ENCODE measurements around the gene AK8. TPM values are rescaled to one million over a fixed set of nuclear protein-coding genes. Genes with fewer than 3 reads are reported as not detected.

Gene AK8
- total and polyA plus RNA-seq, 9 of the 15 experiments (the other 6 are each of a cell fraction or from before 2014, with no cell fraction given) = 0.06 to 0.37 TPM; not detected in 7

DNA sequence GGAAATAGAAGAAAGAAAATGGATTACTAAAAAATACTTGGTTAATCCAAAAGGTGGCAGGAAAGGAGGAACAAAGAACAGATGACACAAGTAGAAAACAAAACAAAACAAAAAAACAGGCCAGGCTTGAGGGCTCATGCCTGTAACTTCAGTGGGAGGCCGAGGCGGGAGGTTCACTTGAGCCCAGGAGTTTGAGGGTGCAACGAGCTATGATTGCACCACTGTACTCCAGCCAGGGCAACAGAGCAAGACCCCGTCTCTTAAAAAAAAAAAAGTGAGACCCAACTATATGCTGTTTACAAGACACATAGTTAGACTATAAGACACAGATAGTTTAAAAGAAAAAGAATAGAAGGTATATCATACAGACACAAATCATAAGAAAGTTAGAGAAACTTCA, 59.5 kb downstream of the AK8 start:
- Histone ChIP-seq H3K9me1 (ENCODE audit: control insufficient read depth, insufficient read depth, low read length) (no peaks in the 10 kb centered on the region), H4K20me1 (replicated peaks; ENCODE audit: control insufficient read depth, insufficient read depth, low read length) (no peaks in the 10 kb centered on the region), H3K27ac (ENCODE audit: extremely low read depth, low read depth, low read length) (no peak overlapping the region), H3K9ac (ENCODE audit: insufficient read depth in 1 of 2, low read depth in 2 of 2, low read length in 2 of 2) (no peak overlapping the region), H3K9me3 (replicated peaks; ENCODE audit: control insufficient read depth, insufficient read depth, low read depth, low read length) (no peaks in the 10 kb centered on the region), H3K27me3 (ENCODE audit: control insufficient read depth in 2 of 2, insufficient read depth in 2 of 2, low read length in 2 of 2) (peaks cover 25 to 58% of the 10 kb centered on the region in 2 experiments), H3K4me1 (replicated peaks in 1 of 2; ENCODE audit: control insufficient read depth in 2 of 2, insufficient read depth in 2 of 2, low read length in 2 of 2) (no peaks in the 10 kb centered on the region; a peak in 1 of 5 replicates), H3K36me3 (ENCODE audit: control insufficient read depth, insufficient read depth, low read length) (no peaks in the 10 kb centered on the region), H3K4me3 (no peak overlapping the region), H2AFZ (ENCODE audit: low read depth, low read length) (no peak overlapping the region), H3K79me2 (ENCODE audit: control insufficient read depth, insufficient read depth, low read length) (no peaks in the 10 kb centered on the region), H3K4me2 (ENCODE audit: insufficient read depth, low read length) (no peak overlapping the region)
- intact Hi-C loops (cut with micrococcal nuclease) = loop anchor here (5.0 kb wide), 1 partner anchor 159 kb away; the partner anchor contains the start of gene GFI1B
- ChIA-PET CTCF (ENCODE audit: low intra/inter-chr PET ratio) (no interaction called here), POLR2A (no interaction called here)
- peak; percentile 67; the same call in 1 of the 2 replicates for TF ChIP-seq ZNF121 (CRISPR knock-in tag; conservative IDR thresholded peaks at IDR 0.05)
- no peak for TF ChIP-seq TEAD4 (IDR thresholded peaks at IDR 0.05; ENCODE audit: low read length)
- TF ChIP-seq TEAD4 (CRISPR knock-in tag; IDR thresholded peaks at IDR 0.05; ENCODE audit: borderline replicate concordance) = no peak
- FAIRE-seq (no peak), DNase-seq (ENCODE audit: extremely low read depth in 1 of 4, low spot score in 3 of 4) (no peak), ATAC-seq (no peak)
- in situ Hi-C loops (cut with MboI) = no loop called here
- BruUV-seq (replicated peaks) = no TSS peak
- WGBS (ENCODE audit: insufficient coverage, low coverage, missing lambda C conversion rate) = 1% methylated on average over 4 of the region's 4 CpGs

GRCh38 chr9:132814937-132815336, 63.1 kb downstream of the AK8 start:
- Histone ChIP-seq H4K20me1 (replicated peaks; ENCODE audit: control insufficient read depth, insufficient read depth, low read length) (no peaks in the 10 kb centered on the region), H3K4me3 (no peak overlapping the region), H3K36me3 (ENCODE audit: control insufficient read depth, insufficient read depth, low read length) (no peaks in the 10 kb centered on the region), H3K27ac (ENCODE audit: extremely low read depth, low read depth, low read length) (no peak overlapping the region), H3K9me1 (ENCODE audit: control insufficient read depth, insufficient read depth, low read length) (no peaks in the 10 kb centered on the region), H3K9ac (ENCODE audit: insufficient read depth in 1 of 2, low read depth in 2 of 2, low read length in 2 of 2) (no peak overlapping the region), H3K79me2 (ENCODE audit: control insufficient read depth, insufficient read depth, low read length) (no peaks in the 10 kb centered on the region), H3K27me3 (ENCODE audit: control insufficient read depth in 2 of 2, insufficient read depth in 2 of 2, low read length in 2 of 2) (peaks cover 24 to 62% of the 10 kb centered on the region in 2 experiments; a peak in 4 of 5 replicates), H3K4me1 (replicated peaks in 1 of 2; ENCODE audit: control insufficient read depth in 2 of 2, insufficient read depth in 2 of 2, low read length in 2 of 2) (peaks cover 0 to 5% of the 10 kb centered on the region in 2 experiments; a peak in 1 of 5 replicates), H3K4me2 (ENCODE audit: insufficient read depth, low read length) (no peak overlapping the region), H3K9me3 (replicated peaks; ENCODE audit: control insufficient read depth, insufficient read depth, low read depth, low read length) (no peaks in the 10 kb centered on the region), H2AFZ (ENCODE audit: low read depth, low read length) (no peak overlapping the region)
- intact Hi-C loops (cut with micrococcal nuclease) (loop anchor here (5.0 kb wide), 1 partner anchor 162 kb away; the partner anchor contains the start of gene GFI1B), in situ Hi-C loops (cut with MboI) (loop anchor here (5.0 kb wide), 2 partner anchors 152 to 308 kb away; no protein-coding TSS in a partner anchor)
- ChIA-PET POLR2A (no interaction called here), CTCF (ENCODE audit: low intra/inter-chr PET ratio) (no interaction called here)
- DNase-seq (ENCODE audit: extremely low read depth in 1 of 4, low spot score in 3 of 4) = no peak
- 0 out of 2 replicates have a peak, but pooled peaks have one; percentile 25 for TF ChIP-seq ZNF316 (IDR thresholded peaks at IDR 0.05)
- TF ChIP-seq C11orf30 (IDR thresholded peaks at IDR 0.05; ENCODE audit: low read depth) = peak; percentile 11; the same call in 1 of the 2 replicates
- TF ChIP-seq ZBTB12 (CRISPR knock-in tag; IDR thresholded peaks at IDR 0.05) = no peak
- no peak for TF ChIP-seq DIDO1 (tag; IDR thresholded peaks at IDR 0.05; ENCODE audit: low read depth)
- TF ChIP-seq, protein P1, sequence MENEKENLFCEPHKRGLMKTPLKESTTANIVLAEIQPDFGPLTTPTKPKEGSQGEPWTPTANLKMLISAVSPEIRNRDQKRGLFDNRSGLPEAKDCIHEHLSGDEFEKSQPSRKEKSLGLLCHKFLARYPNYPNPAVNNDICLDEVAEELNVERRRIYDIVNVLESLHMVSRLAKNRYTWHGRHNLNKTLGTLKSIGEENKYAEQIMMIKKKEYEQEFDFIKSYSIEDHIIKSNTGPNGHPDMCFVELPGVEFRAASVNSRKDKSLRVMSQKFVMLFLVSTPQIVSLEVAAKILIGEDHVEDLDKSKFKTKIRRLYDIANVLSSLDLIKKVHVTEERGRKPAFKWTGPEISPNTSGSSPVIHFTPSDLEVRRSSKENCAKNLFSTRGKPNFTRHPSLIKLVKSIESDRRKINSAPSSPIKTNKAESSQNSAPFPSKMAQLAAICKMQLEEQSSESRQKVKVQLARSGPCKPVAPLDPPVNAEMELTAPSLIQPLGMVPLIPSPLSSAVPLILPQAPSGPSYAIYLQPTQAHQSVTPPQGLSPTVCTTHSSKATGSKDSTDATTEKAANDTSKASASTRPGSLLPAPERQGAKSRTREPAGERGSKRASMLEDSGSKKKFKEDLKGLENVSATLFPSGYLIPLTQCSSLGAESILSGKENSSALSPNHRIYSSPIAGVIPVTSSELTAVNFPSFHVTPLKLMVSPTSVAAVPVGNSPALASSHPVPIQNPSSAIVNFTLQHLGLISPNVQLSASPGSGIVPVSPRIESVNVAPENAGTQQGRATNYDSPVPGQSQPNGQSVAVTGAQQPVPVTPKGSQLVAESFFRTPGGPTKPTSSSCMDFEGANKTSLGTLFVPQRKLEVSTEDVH (IDR thresholded peaks at IDR 0.05; ENCODE audit: low read depth, partially characterized antibody) = no peak
- no peak for TF ChIP-seq ZNF212 (CRISPR knock-in tag; IDR thresholded peaks at IDR 0.05)
- no peak for TF ChIP-seq CC2D1A (IDR thresholded peaks at IDR 0.05)
- under 1% methylated on average over 14 of the region's 14 CpGs for WGBS (ENCODE audit: insufficient coverage, low coverage, missing lambda C conversion rate)
- no peak for ATAC-seq
- no peak for FAIRE-seq
- BruUV-seq (replicated peaks) = no TSS peak

Measured in K562 (cell line).